Measurements from ENCODE around the gene KCNQ4.

The KCNQ4 gene

GRCh38 chr1:40838045-40838979, 54.7 kb downstream of the KCNQ4 start:
- Histone ChIP-seq H3K36me3 (replicated peaks in 1 of 2; ENCODE audit: control insufficient read depth in 2 of 2, insufficient read depth in 2 of 2, low read length in 2 of 2) (no peaks in the 10 kb centered on the region), H2BK12ac (ENCODE audit: low read length) (no peak overlapping the region), H3K79me1 (ENCODE audit: low read depth, low read length) (no peaks in the 10 kb centered on the region), H4K91ac (ENCODE audit: low read depth, low read length, poor library complexity) (no peak overlapping the region), H2AFZ (ENCODE audit: low read length) (no peak overlapping the region), H3K27ac (replicated peaks; ENCODE audit: low read length) (no peak overlapping the region), H3K14ac (ENCODE audit: low read length) (no peak overlapping the region), H3K9me3 (replicated peaks in 1 of 2; ENCODE audit: control insufficient read depth in 2 of 2, insufficient read depth in 1 of 2, low read depth in 1 of 2, low read length in 2 of 2) (peaks cover 2 to 3% of the 10 kb centered on the region in 2 donors), H3K4me1 (ENCODE audit: control insufficient read depth in 2 of 2, insufficient read depth in 1 of 2, low read depth in 1 of 2, low read length in 2 of 2) (peaks cover 0 to 13% of the 10 kb centered on the region in 2 donors), H3K4me3 (ENCODE audit: low read length in 2 of 2) (no peak overlapping the region), H3K4ac (ENCODE audit: low read length) (no peak overlapping the region), H3K27me3 (ENCODE audit: control insufficient read depth in 3 of 3, insufficient read depth in 3 of 3, low read depth in 1 of 3, low read length in 3 of 3) (peaks cover 0 to 18% (median 0%) of the 10 kb centered on the region in 3 experiments), H2BK15ac (ENCODE audit: low read length) (peak overlapping the region; percentile 45), H3K23ac (ENCODE audit: low read depth, low read length, poor library complexity) (peak overlapping the region; percentile 25), H3K18ac (ENCODE audit: low read length) (peak overlapping the region; percentile 52), H3K4me2 (ENCODE audit: insufficient read depth, low read length, poor library complexity, severe bottlenecking) (no peak overlapping the region), H2BK5ac (ENCODE audit: low read length) (no peak overlapping the region), H4K8ac (ENCODE audit: low read depth, low read length) (peak overlapping the region; percentile 66), H3K9ac (ENCODE audit: low read depth, low read length, poor library complexity) (no peak overlapping the region), H2AK5ac (ENCODE audit: low read depth, low read length) (peak overlapping the region; percentile 68), H2BK120ac (ENCODE audit: low read depth, low read length) (no peak overlapping the region)
- WGBS, 2 donors (ENCODE audit: extremely low coverage in 2 of 2, insufficient read length in 2 of 2, insufficient replicate concordance in 1 of 2), result no CpG with 5 or more reads among the region's 60 CpGs
- no peak for DNase-seq (ENCODE audit: low spot score)

DNA sequence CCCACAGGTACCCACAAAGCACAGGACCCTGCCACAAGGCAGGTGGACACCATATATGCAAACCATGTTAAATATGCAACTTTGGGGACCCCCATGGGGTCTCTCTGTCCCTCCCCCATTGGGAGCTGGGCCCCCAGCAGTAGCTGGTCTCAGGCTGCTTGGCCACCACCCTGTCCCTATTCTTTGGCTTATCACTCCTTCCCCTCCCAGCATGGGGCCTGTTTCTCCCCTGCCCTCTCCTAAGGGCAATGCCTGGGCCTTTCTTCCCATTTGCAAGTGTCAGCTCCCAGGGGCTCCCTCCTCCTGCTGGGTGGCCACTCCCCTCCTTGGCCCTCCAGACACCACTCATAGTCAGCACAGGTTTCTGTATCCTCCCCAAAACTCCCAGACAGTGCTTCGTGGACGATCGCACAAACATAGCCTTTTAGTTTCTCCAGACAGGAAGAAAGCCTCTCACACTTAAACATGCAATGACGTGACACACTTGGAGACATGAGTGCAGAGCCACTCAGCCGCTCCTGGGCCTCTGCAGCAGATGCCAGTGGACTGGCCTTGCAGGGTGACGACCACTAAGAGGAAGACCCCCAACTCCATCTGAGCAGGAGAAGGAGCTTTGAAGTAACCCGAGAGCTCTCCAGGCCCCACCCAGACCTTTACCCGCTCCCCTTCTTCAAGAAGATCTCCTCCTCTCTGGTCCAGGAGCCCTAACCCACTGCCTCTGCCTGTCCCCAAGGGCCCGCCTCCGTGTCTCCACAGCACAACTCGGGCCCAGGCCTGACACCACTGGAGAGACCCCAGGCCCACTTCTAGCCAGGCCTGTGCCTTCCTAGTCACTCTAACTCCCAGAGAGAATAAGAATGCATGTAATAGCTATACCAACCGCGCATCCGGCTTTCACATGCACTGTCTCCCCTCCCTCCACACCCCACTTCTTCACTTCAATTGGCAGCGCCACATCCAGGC, 55.7 kb downstream of the KCNQ4 start:
- no peak overlapping the region for H3K4me3 ChIP-seq (ENCODE audit: low read length in 2 of 2)
- peak overlapping the region; percentile 40 for H2BK15ac ChIP-seq (ENCODE audit: low read length)
- DNase-seq (ENCODE audit: low spot score), result no peak
- H2BK12ac ChIP-seq (ENCODE audit: low read length), result no peak overlapping the region
- no peak overlapping the region for H2BK120ac ChIP-seq (ENCODE audit: low read depth, low read length)
- peak overlapping the region; percentile 50 for H3K9ac ChIP-seq (ENCODE audit: low read depth, low read length, poor library complexity)
- H4K8ac ChIP-seq (ENCODE audit: low read depth, low read length), result no peak overlapping the region
- H3K36me3 ChIP-seq (replicated peaks in 1 of 2; ENCODE audit: control insufficient read depth in 2 of 2, insufficient read depth in 2 of 2, low read length in 2 of 2), result no peaks in the 10 kb centered on the region
- H3K27me3 ChIP-seq (ENCODE audit: control insufficient read depth in 3 of 3, insufficient read depth in 3 of 3, low read depth in 1 of 3, low read length in 3 of 3), result peaks cover 0 to 21% (median 0%) of the 10 kb centered on the region in 3 experiments
- no peak overlapping the region for H2BK5ac ChIP-seq (ENCODE audit: low read length)
- no peak overlapping the region for H4K91ac ChIP-seq (ENCODE audit: low read depth, low read length, poor library complexity)
- no peak overlapping the region for H3K4ac ChIP-seq (ENCODE audit: low read length)
- no CpG with 5 or more reads among the region's 15 CpGs for WGBS, 2 donors (ENCODE audit: extremely low coverage in 2 of 2, insufficient read length in 2 of 2, insufficient replicate concordance in 1 of 2)
- no peak overlapping the region for H3K23ac ChIP-seq (ENCODE audit: low read depth, low read length, poor library complexity)
- H3K79me1 ChIP-seq (ENCODE audit: low read depth, low read length), result no peaks in the 10 kb centered on the region
- H3K4me1 ChIP-seq (ENCODE audit: control insufficient read depth in 2 of 2, insufficient read depth in 1 of 2, low read depth in 1 of 2, low read length in 2 of 2), result peaks cover 0 to 13% of the 10 kb centered on the region in 2 donors
- H3K4me2 ChIP-seq (ENCODE audit: insufficient read depth, low read length, poor library complexity, severe bottlenecking), result no peak overlapping the region
- H2AFZ ChIP-seq (ENCODE audit: low read length), result no peak overlapping the region
- no peak overlapping the region for H2AK5ac ChIP-seq (ENCODE audit: low read depth, low read length)
- no peak overlapping the region for H3K27ac ChIP-seq (replicated peaks; ENCODE audit: low read length)
- H3K9me3 ChIP-seq (replicated peaks in 1 of 2; ENCODE audit: control insufficient read depth in 2 of 2, insufficient read depth in 1 of 2, low read depth in 1 of 2, low read length in 2 of 2), result peaks cover 2 to 3% of the 10 kb centered on the region in 2 donors
- no peak overlapping the region for H3K14ac ChIP-seq (ENCODE audit: low read length)
- peak overlapping the region; percentile 72 for H3K18ac ChIP-seq (ENCODE audit: low read length)

GRCh38 chr1:40839943-40840335, 56.4 kb downstream of the KCNQ4 start:
- Histone ChIP-seq H3K9me3 (replicated peaks in 1 of 2; ENCODE audit: control insufficient read depth in 2 of 2, insufficient read depth in 1 of 2, low read depth in 1 of 2, low read length in 2 of 2) (peaks cover 0 to 3% of the 10 kb centered on the region in 2 donors), H3K23ac (ENCODE audit: low read depth, low read length, poor library complexity) (peak overlapping the region; percentile 62), H3K36me3 (replicated peaks in 1 of 2; ENCODE audit: control insufficient read depth in 2 of 2, insufficient read depth in 2 of 2, low read length in 2 of 2) (no peaks in the 10 kb centered on the region), H2BK120ac (ENCODE audit: low read depth, low read length) (no peak overlapping the region), H3K4me1 (ENCODE audit: control insufficient read depth in 2 of 2, insufficient read depth in 1 of 2, low read depth in 1 of 2, low read length in 2 of 2) (peaks cover 0 to 11% of the 10 kb centered on the region in 2 donors), H3K9ac (ENCODE audit: low read depth, low read length, poor library complexity) (peak overlapping the region; percentile 50), H4K8ac (ENCODE audit: low read depth, low read length) (no peak overlapping the region), H2BK15ac (ENCODE audit: low read length) (peak overlapping the region; percentile 40), H2BK5ac (ENCODE audit: low read length) (no peak overlapping the region), H3K4ac (ENCODE audit: low read length) (no peak overlapping the region), H3K79me1 (ENCODE audit: low read depth, low read length) (no peaks in the 10 kb centered on the region), H3K27me3 (ENCODE audit: control insufficient read depth in 3 of 3, insufficient read depth in 3 of 3, low read depth in 1 of 3, low read length in 3 of 3) (peaks cover 0 to 21% (median 0%) of the 10 kb centered on the region in 3 experiments), H3K4me3 (ENCODE audit: low read length in 2 of 2) (no peak overlapping the region), H3K4me2 (ENCODE audit: insufficient read depth, low read length, poor library complexity, severe bottlenecking) (no peak overlapping the region), H2BK12ac (ENCODE audit: low read length) (no peak overlapping the region), H2AK5ac (ENCODE audit: low read depth, low read length) (peak overlapping the region; percentile 88), H4K91ac (ENCODE audit: low read depth, low read length, poor library complexity) (no peak overlapping the region), H2AFZ (ENCODE audit: low read length) (no peak overlapping the region), H3K27ac (replicated peaks; ENCODE audit: low read length) (no peak overlapping the region), H3K18ac (ENCODE audit: low read length) (peak overlapping the region; percentile 86), H3K14ac (ENCODE audit: low read length) (peak overlapping the region; percentile 42)
- WGBS, 2 donors (ENCODE audit: extremely low coverage in 2 of 2, insufficient read length in 2 of 2, insufficient replicate concordance in 1 of 2), result no CpG with 5 or more reads among the region's 5 CpGs
- DNase-seq (ENCODE audit: low spot score), result no peak

Data from neuronal stem cell (in vitro differentiated cells).